GM19397 (cell line): ENCODE results near the gene KIFC3.
"Not testable (repeated sequence)": the region's sequence is repeated elsewhere in the genome, so short reads cannot be mapped to it uniquely, and the experiment has no call there.

Experiments
- ATAC-seq: cut with Tn5 transposase; IDR thresholded peaks from one replicate; pipeline ENCODE4 v1.9.1; 2021; ENCODE audit warnings: mild to moderate bottlenecking, moderate library complexity; ENCODE audit not compliant: unreplicated experiment

The KIFC3 gene

GRCh38 chr16:57743458-57743857 lies 58.8 kb downstream of the KIFC3 start:
- no peak for ATAC-seq

GRCh38 chr16:57742543-57742942 lies 59.7 kb downstream of the KIFC3 start:
- ATAC-seq, result no peak

DNA sequence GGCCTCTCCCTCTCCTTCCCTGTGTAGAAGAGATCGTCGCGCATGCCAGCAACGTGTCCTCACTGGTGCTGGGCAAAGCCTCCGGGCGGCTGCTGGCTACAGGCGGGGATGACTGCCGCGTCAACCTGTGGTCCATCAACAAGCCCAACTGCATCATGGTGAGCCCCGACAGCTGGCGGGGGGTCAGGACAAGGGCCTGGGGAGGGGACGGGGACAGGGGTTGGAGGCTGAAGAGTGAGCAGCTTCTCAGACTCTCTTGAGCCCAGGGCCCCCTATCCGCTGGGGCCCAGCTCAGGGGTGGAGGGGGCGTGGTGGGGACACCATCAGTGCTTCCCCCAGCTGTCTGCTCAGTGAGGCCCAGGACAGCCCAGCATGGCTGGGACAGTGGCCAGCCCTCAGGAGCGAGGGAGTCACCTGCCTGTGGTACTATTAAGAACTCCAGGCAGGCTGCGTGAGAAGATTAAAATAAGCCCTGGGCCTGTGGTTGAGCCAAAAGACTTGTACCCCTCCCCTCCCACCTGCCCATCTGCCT lies 60.6 kb downstream of the KIFC3 start:
- no peak for ATAC-seq

GRCh38 chr16:57740423-57741071 lies 61.7 kb downstream of the KIFC3 start:
- ATAC-seq, result no peak

DNA sequence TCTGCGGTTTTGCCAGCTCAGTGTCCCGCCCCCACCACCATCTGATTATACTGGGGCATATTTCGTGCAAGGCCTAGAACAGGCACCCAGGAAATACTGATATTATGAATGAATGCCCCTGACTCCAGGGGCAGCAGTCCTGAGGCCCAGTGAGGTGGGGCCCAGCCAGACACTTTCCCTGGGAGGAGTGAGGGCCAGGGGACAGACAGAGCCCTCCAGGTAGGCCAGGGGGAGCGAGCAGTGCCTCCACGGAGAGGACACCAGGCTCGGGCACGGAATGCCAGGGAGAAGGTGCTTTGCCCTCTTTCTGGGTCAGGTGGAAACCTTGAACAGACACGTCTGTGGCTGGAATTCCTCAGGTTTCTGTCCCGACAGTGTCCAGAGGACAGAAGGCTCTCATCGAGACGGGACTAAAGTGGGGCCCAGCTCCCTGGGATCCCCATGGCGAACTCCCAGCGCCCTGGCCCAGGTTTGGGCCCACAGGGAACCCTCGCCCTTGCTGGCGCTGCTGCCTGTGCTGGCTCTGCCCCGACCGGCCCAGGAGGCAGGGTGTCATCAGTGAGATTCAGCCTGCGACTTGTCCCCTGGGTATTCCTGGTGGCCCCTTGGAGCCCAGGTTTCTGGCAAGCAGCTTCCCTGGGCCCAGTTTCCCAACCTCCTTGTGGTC lies 62.4 kb downstream of the KIFC3 start:
- ATAC-seq, result no peak

DNA sequence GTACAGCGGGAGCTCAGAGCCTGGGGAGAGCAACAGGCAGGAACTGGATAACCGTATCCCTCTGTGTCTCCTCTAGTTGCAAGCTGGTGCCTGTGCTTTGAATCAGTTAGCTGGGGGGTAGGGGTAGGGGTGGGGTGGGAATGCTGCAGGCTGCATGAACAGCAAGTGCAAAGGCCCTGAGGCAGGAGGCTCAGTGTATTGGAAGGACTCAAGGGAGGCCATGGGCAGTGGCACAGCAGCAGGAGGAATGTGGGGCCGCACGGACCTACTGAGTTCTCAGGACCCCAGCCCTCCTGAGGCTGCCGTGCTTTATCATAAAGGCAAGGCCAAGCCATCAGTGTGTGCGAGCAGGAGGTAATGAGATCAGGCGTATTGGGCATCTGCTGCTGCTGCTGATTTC lies 63.4 kb downstream of the KIFC3 start:
- no peak for ATAC-seq

DNA sequence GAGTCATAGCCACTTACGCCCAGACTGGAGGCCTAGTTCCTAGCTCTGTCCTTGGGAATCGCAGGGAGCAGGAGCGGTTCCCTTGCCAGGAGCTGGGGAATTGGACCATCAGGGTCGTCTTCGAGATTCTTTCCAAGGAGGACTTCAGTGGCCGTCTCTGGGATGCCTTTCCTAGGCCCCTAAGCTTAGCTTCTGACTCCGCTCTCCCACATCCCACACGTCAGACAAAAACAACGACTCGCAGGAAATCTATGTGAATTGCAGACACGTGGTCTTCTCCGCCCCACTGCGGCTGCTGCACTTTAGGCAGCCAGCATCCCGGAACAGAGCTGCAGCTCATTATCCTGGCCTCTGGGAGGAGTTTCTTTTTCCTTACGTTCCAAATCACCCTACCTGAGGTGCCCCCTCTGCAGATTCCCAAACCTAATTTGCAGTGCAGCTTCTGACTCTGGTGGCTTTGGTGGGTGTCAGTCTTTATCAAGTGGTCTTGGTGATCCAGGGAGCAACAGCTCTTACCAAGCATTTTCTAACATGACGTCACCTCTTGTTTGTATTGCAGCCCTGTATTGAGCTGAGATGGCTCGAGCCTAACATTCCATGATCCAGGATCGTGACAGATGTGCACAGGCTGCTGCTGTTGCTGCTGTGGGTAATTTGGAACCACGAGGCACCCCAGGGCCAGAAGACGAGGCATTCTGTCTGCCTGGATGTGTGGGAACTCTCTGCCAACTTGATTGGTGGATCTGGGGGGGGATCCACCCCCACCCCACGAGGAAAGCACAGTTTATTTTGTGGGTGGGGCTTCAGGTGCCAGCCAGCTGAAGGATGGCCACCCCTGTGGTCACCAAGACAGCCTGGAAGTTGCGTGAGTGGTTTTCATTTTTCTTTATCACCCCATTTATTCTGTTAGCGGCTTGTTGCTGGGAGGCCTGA lies 65.6 kb downstream of the KIFC3 start:
- ATAC-seq, result no peak

DNA sequence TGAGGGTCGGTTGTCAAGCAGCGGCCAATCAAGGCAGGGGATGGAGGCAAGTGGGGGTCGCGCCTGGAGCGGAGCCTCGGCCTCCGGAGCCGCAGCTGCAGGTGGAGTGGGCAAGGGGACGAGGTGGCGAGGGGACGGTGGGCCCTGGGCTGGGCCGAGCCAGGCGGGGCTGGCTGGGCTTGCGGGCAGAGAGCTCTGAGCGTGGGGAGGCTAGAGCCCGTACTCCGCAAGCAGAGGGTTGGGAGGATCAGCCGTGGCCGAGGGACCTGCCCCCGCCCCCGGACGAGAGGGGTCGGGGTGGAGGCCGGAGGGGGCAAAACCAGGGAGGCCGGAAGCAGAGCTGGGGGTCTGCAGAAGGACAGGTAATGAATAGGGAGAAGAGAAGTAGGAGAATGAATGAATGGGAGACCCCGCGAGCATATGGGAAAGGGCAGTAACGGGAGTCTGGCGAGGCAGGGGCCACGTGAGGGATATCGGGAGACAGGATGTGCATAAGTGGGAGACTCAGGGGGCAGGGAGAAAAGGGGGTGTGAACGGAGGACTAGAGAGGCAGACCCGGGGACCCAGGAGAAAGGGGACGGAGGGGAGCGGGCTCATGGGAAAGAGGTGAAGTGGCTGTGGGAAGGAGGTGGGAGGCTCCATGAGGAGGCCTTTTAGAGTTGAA lies 66.4 kb downstream of the KIFC3 start, which contains the start of gene KATNB1:
KATNB1 (plus strand) TSS at position 16 of the 664 bp plus-strand sequence. CDS start 1,474 bp downstream, outside the sequence.
- ATAC-seq, result no peak

- peak; percentile 83 for ATAC-seq
Measured at GRCh38 chr16:57734925-57735754, 67.2 kb downstream of the KIFC3 start.

DNA sequence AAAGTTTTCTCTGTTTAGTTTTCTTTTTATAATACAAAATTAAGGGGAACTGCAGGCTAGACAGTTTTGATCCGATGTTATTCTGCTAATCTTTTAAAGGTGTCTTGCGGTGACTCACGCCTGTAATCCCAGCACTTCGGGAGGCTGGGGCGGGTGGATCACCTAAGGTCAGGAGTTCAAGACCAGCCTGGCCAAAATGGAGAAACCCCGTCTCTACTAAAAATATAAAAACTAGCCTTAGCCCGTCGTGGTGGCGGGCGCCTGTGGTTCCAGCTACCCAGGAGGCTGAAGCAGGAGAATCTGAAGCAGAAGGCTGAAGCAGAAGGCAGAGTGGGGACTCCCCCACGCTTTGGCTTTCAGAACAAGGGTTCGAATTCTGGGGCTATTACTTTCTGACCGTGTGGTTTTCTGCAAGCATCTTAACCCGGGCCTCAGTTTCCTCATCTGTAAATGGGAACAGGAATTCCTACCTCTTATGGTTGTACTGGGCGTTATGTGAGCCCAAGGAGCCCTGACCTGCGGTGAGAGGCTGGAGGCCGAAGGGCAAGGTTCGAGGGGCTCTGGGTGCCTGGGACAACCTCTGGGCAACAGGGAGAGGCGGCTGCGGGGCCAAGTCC lies 67.9 kb downstream of the KIFC3 start:
- ATAC-seq, result no peak

GRCh38 chr16:57732714-57733113 lies 69.6 kb downstream of the KIFC3 start:
- ATAC-seq, result no peak

DNA sequence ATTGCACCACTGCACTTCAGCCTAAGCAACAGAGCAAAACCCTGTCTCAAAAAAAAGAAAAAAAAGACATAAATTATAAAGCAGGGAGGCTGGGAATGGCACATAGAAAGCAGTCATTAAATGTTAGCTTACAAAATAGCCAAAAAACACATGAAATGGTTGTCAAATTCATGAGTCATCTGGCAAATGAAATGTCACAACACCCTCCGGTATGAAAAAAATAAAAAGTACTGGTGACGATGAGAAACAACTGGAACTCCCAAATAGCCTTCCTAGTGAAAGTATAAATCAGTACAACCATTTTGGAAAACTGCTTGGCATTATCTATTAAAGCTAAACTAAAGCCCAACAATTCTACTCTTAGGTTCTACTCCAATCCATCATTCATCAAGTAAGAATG lies 70.3 kb downstream of the KIFC3 start:
- ATAC-seq, result no peak

DNA sequence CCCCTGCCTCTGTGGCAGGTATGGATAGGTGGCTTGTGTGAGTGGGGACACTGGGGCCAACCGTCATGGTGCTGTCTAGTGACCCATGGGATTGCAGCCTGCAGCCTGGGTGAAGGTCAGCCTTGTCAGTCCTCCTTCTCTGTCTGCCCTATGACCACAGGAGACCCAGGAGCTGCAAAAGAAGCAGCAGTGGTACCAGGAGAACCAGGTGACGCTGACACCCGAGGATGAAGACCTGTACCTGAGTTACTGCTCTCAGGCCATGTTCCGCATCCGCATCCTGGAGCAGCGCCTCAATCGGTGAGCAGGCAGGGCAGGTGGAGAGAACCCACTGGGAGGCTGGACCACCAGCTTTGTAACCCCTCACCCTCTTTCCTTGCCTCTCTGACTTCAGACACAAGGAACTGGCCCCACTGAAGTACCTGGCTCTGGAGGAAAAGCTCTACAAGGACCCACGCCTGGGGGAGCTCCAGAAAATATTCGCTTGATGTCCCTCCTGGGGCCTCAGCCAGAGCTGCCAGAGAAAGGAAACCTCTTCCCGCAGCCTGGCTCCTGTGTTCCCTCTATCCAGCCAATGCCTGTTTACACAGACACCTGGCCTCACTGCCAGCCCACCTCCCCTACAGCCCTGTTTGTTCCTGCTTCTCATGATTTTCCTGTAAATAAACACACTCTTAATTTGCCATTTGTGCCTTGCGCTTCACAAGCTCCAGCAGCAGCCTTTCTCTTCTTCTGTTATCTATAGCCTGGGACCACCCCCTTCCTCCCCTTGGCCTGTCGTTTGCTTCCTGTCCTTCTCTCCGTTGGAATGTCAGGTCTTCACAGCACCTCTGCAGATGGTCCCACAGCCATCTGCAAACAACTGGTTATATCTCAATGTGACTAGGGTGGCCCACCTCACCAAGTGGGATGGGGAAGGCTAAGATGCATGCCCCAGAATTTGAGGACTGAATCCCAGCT lies 71.2 kb downstream of the KIFC3 start:
- no peak for ATAC-seq

DNA sequence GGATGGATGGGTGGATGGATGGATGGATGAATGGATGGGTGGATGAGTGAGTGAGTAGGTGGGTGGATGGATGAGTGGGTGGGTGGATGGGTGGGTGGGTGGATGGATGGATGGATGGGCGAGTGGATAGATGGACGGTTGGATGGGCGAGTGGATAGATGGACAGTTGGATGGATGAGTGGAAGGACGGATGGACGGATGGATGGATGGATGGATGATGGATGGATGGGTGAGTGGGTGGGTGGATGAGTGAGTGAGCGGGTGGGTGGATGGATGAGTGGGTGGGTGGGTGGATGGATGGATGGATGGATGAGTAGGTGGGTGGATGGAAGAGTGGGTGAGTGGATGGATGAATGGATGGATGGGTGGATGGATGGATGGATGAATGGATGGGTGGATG lies 72.4 kb downstream of the KIFC3 start:
- not testable (repeated sequence) for ATAC-seq

- ATAC-seq, result no peak
Measured at GRCh38 chr16:57729182-57729484, 73.2 kb downstream of the KIFC3 start.

DNA sequence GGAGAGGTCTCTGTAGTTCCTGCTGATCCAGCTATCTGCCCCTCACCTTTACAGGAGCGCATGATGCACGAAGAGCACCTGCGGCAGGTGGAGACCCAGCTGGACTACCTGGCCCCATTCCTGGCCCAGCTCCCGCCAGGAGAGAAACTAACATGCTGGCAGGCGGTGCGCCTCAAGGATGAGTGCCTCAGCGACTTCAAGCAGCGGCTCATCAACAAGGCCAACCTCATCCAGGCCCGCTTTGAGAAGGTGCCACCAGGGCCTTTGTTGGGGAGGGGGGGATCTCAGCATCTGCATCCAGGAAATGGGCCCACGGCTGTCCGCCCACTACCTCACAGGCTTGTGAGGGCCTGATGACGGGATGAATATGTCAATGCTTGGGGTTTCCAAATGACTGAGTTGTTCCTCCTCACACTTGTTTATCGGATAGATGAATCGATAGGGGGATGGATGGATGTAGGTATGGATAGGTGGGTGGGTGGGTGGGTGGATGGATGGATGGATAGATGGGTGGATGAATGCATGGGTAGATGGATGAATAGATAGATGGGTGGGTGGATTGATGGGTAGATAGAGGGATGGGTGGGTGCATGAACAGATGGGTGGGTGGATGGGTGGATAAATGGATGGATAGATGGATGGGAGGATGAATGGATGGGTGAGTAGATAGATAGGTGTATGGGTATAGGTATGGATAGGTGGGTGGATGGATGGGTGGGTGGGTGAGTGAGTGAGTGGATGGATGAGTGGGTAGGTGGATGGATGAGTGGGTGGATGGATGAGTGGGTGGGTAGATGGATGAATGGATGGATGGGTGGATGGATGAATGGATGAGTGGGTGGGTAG lies 73.7 kb downstream of the KIFC3 start:
- ATAC-seq, result no peak

GRCh38 chr16:57727610-57728009 lies 74.7 kb downstream of the KIFC3 start:
- ATAC-seq, result no peak
